ENCODE results near the gene DCHS2.

DCHS2 gene

GRCh38 chr4:154452798-154453346 lies 38.7 kb downstream of the DCHS2 start:
- H3K27ac ChIP-seq, result no peak overlapping the region
- DNase-seq (ENCODE audit: low spot score), result no peak
- POLR2A ChIA-PET (ENCODE audit: low non-redundant PET), result no interaction called here
- CTCF ChIA-PET, result interaction anchor here (0.6 kb wide), 1 partner anchor 1386 kb away, joined by 3 read pairs; no protein-coding TSS in a partner anchor
- TF ChIP-seq CTCF (conservative IDR thresholded peaks at IDR 0.05; ENCODE audit: low read depth), result no peak

DNA sequence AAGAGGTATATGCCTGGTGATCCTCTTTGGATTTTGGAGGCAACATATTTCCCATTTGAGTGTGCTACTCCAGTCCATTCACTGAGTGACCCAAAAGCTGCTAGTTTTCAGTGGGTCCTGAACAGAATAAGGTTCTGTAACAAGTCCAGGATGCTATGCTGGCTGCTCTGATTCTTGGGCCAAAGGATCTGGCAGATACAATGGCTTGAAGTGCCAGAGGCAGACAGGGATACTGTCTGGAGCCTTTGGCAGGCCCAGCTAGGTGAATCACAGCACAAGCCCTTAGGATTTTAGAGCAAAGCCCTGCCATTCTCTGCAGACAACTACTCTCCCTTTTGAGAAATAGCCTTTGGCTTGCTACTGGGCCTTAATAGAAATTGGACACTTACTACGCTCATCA lies 40.6 kb downstream of the DCHS2 start:
- DNase-seq (ENCODE audit: low spot score), result no peak
- no peak for TF ChIP-seq CTCF (conservative IDR thresholded peaks at IDR 0.05; ENCODE audit: low read depth)
- ChIA-PET CTCF (no interaction called here), POLR2A (ENCODE audit: low non-redundant PET) (no interaction called here)
- H3K27ac ChIP-seq, result no peak overlapping the region

DNA sequence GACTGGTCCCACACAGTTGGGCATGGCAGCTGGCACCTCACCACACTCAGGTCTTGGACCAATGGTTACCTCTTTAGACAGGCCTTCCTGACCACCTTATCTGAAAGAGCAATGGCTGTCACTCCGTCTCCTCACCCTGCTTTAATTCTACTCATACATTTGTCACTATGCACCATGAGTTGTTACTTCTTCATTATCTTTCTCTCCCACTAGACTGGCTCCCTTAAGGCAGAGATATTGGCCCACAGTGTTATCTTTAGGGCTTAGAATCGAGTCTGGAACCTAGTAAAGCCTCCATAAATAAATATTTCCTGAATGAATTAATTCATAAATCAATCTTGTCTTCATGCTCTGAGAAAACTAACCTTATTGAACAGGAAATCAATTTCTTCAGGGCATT lies 46.6 kb downstream of the DCHS2 start:
- ChIA-PET POLR2A (ENCODE audit: low non-redundant PET) (no interaction called here), CTCF (no interaction called here)
- DNase-seq (ENCODE audit: low spot score), result no peak
- no peak for TF ChIP-seq CTCF (conservative IDR thresholded peaks at IDR 0.05; ENCODE audit: low read depth)
- H3K27ac ChIP-seq, result no peak overlapping the region

DNA sequence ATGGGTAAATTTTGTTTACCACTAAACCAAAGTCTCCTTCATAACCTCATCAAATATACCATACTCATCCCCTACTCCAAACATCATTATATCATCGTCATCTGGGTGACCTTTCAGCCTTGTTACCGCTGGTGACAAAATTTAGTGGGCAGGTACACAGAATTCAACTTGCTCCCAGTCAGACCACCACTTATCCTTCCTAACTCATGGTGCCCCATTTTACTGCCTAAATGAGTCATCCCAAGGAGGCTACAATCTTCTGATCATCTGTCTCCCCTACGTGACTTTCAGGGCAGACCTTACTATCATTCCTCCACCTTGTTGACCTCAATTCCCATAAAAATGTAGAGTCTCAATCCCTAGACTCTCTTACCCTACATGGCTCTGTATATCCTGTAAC lies 49.6 kb downstream of the DCHS2 start:
- DNase-seq (ENCODE audit: low spot score), result no peak
- H3K27ac ChIP-seq, result no peak overlapping the region
- POLR2A ChIA-PET (ENCODE audit: low non-redundant PET), result no interaction called here
- CTCF ChIA-PET, result interaction anchor here (0.6 kb wide), 1 partner anchor 42 kb away, joined by 3 read pairs; no protein-coding TSS in a partner anchor
- no peak for TF ChIP-seq CTCF (conservative IDR thresholded peaks at IDR 0.05; ENCODE audit: low read depth)

- ChIA-PET POLR2A (ENCODE audit: low non-redundant PET) (no interaction called here), CTCF (no interaction called here)
- no peak overlapping the region for H3K27ac ChIP-seq
- TF ChIP-seq CTCF (conservative IDR thresholded peaks at IDR 0.05; ENCODE audit: low read depth), result no peak
- DNase-seq (ENCODE audit: low spot score), result no peak
Observed at GRCh38 chr4:154441124-154441523, 50.5 kb downstream of the DCHS2 start.

- TF ChIP-seq CTCF (conservative IDR thresholded peaks at IDR 0.05; ENCODE audit: low read depth), result no peak
- no peak for DNase-seq (ENCODE audit: low spot score)
- ChIA-PET CTCF (no interaction called here), POLR2A (ENCODE audit: low non-redundant PET) (no interaction called here)
- H3K27ac ChIP-seq, result no peak overlapping the region
Observed at GRCh38 chr4:154439224-154439623, 52.4 kb downstream of the DCHS2 start.
